OCI-LY1 (cell line): ENCODE results near the gene SRMS.

Experiments
- H2AFZ ChIP-seq: fragments of 200-600 bp; sonication (generic), shearing (Covaris generic); 2 replicates; pipeline ENCODE4 v1.6.0; 2014; ENCODE audit warnings: antibody characterized with exemption, mild to moderate bottlenecking, low read length
- H3F3A ChIP-seq: fragments of 200-600 bp; sonication (generic), shearing (Covaris generic); 2 replicates; pipeline ENCODE4 v1.6.0; 2014; ENCODE audit warnings: mild to moderate bottlenecking, antibody characterized with exemption, low read length, moderate library complexity; ENCODE audit not compliant: insufficient read depth
- H3K27ac ChIP-seq: fragments of 200-600 bp; sonication (generic); 2 replicates; pipeline ENCODE4 v1.5.1; 2014; ENCODE audit warnings: low read length, mixed run types, mild to moderate bottlenecking, low read depth; ENCODE audit not compliant: poor library complexity, severe bottlenecking
- H3K27me3 ChIP-seq: fragments of 200-600 bp; sonication (generic); 2 replicates; pipeline ENCODE4 v1.6.0; 2014; ENCODE audit warnings: antibody characterized with exemption, mild to moderate bottlenecking, low read length, moderate library complexity; ENCODE audit not compliant: insufficient read depth
- H3K36me3 ChIP-seq: fragments of 200-600 bp; sonication (generic); 2 replicates; pipeline ENCODE4 v1.6.1; 2014; ENCODE audit warnings: mild to moderate bottlenecking, antibody characterized with exemption, low read length, moderate library complexity, mixed read lengths; ENCODE audit not compliant: insufficient read depth
- H3K4me1 ChIP-seq: fragments of 200-600 bp; sonication (generic); 2 replicates; pipeline ENCODE4 v1.5.1; 2014; ENCODE audit warnings: mild to moderate bottlenecking, low read length, moderate library complexity; ENCODE audit not compliant: insufficient read depth, severe bottlenecking
- H3K4me2 ChIP-seq: fragments of 200-600 bp; sonication (generic), shearing (Covaris generic); 2 replicates; pipeline ENCODE4 v1.6.1; 2014; ENCODE audit warnings: low read length
- H3K4me3 ChIP-seq: fragments of 200-600 bp; sonication (generic); 2 replicates; pipeline ENCODE4 v1.5.1; 2014; ENCODE audit warnings: low read length, low read depth, mild to moderate bottlenecking, mixed read lengths; ENCODE audit not compliant: poor library complexity, severe bottlenecking
- H3K79me2 ChIP-seq: fragments of 200-600 bp; shearing (Covaris generic); 2 replicates; pipeline ENCODE4 v1.6.1; 2016; ENCODE audit warnings: mixed run types, low read length, mixed read lengths; ENCODE audit not compliant: insufficient read depth
- H3K9ac ChIP-seq: fragments of 200-600 bp; sonication (generic), shearing (Covaris generic); 2 replicates; pipeline ENCODE4 v1.6.1; 2014; ENCODE audit warnings: mild to moderate bottlenecking, low read length, mixed read lengths
- H3K9me2 ChIP-seq: fragments of 200-600 bp; sonication (generic), shearing (Covaris generic); 2 replicates; pipeline ENCODE4 v1.6.1; 2014; ENCODE audit warnings: low read depth, mild to moderate bottlenecking, low read length, mixed read lengths
- H3K9me3 ChIP-seq: fragments of 200-600 bp; shearing (Covaris generic); 2 replicates; pipeline ENCODE4 v1.6.1; 2014; ENCODE audit warnings: low read length, mixed read lengths
- H4K20me1 ChIP-seq: fragments of 200-600 bp; sonication (generic), shearing (Covaris generic); 2 replicates; pipeline ENCODE4 v1.6.0; 2016; ENCODE audit warnings: mild to moderate bottlenecking, low read length; ENCODE audit not compliant: insufficient read depth
- CTCF ChIP-seq: fragments of 200-600 bp; sonication (generic), shearing (Covaris generic); IDR thresholded peaks from 2 replicates; pipeline ENCODE4 v1.5.1; 2017; ENCODE audit warnings: mild to moderate bottlenecking, antibody characterized with exemption, low read length, moderate library complexity, mixed read lengths
- EZH2 ChIP-seq: fragments of 200-600 bp; sonication (generic), shearing (Covaris generic); IDR thresholded peaks from 2 replicates; pipeline ENCODE4 v1.8.0; 2017; ENCODE audit warnings: borderline replicate concordance, mixed run types, mild to moderate bottlenecking, antibody characterized with exemption, low read length, moderate library complexity, mixed read lengths

Gene SRMS

GRCh38 chr20:63495167-63495720 lies 52.3 kb downstream of the SRMS start:
- Histone ChIP-seq H3K4me2 (no peak overlapping the region), H3K79me2 (no peaks in the 10 kb centered on the region), H3K27me3 (no peaks in the 10 kb centered on the region; the same call in 1 of the 2 replicates), H3K4me1 (no peaks in the 10 kb centered on the region), H3F3A (no peaks in the 10 kb centered on the region), H3K4me3 (no peak overlapping the region), H4K20me1 (no peaks in the 10 kb centered on the region), H3K9ac (no peak overlapping the region), H3K9me2 (no peaks in the 10 kb centered on the region), H3K9me3 (no peaks in the 10 kb centered on the region), H3K36me3 (no peaks in the 10 kb centered on the region), H3K27ac (no peak overlapping the region), H2AFZ (no peak overlapping the region)
- TF ChIP-seq EZH2 (no peak), CTCF (no peak)

GRCh38 chr20:63494420-63495166 lies 53.0 kb downstream of the SRMS start:
- no peaks in the 10 kb centered on the region; the same call in 1 of the 2 replicates for H3K27me3 ChIP-seq
- H3K36me3 ChIP-seq = no peaks in the 10 kb centered on the region
- H3K79me2 ChIP-seq = no peaks in the 10 kb centered on the region

GRCh38 chr20:63494084-63494419 lies 53.5 kb downstream of the SRMS start:
- Histone ChIP-seq H3K79me2 (no peaks in the 10 kb centered on the region), H2AFZ (no peak overlapping the region), H3K36me3 (no peaks in the 10 kb centered on the region), H3K27ac (no peak overlapping the region), H3K27me3 (no peaks in the 10 kb centered on the region; the same call in 1 of the 2 replicates), H3K4me3 (no peak overlapping the region), H3K4me2 (no peak overlapping the region), H3K9me2 (no peaks in the 10 kb centered on the region), H3K4me1 (no peaks in the 10 kb centered on the region), H3K9ac (no peak overlapping the region), H4K20me1 (no peaks in the 10 kb centered on the region), H3K9me3 (no peaks in the 10 kb centered on the region), H3F3A (no peaks in the 10 kb centered on the region)
- TF ChIP-seq EZH2 = no peak
- TF ChIP-seq CTCF = no peak

More at GRCh38 chr20:63494420-63495166, 53.0 kb downstream of the SRMS start:
- TF ChIP-seq CTCF (no peak), EZH2 (no peak)
- H3K9me2 ChIP-seq = no peaks in the 10 kb centered on the region
- no peak overlapping the region for H3K4me2 ChIP-seq
- H3K27ac ChIP-seq = no peak overlapping the region
- no peaks in the 10 kb centered on the region for H3K9me3 ChIP-seq
- H3K4me3 ChIP-seq = no peak overlapping the region
- H2AFZ ChIP-seq = no peak overlapping the region
- no peaks in the 10 kb centered on the region for H3K4me1 ChIP-seq
- H3K9ac ChIP-seq = no peak overlapping the region
- no peaks in the 10 kb centered on the region for H3F3A ChIP-seq
- H4K20me1 ChIP-seq = no peaks in the 10 kb centered on the region
